Measurements from ENCODE around the gene SELENOM. TPM values are rescaled to one million over a fixed set of nuclear protein-coding genes. Genes with fewer than 3 reads are reported as not detected.

The SELENOM gene
- total RNA-seq, 2 donors from 2014 or later: 453 to 1,695 TPM

GRCh38 chr22:31088233-31088986 lies 19.0 kb downstream of the SELENOM start:
- Histone ChIP-seq H3K27me3 (replicated peaks; ENCODE audit: insufficient read depth) (no peaks in the 10 kb centered on the region), H3K4me1 (ENCODE audit: control insufficient read depth in 1 of 2, low read depth in 2 of 2) (peaks cover 27 to 89% of the 10 kb centered on the region in 2 donors), H3K27ac (peak overlapping the region; percentile 78 to 88), H3K9me3 (no peaks in the 10 kb centered on the region), H3K4me3 (no peak overlapping the region), H3K36me3 (peaks cover 58% of the 10 kb centered on the region)
- TF ChIP-seq CTCF (IDR thresholded peaks at IDR 0.05): no peak
- no peak for DNase-seq (ENCODE audit: low spot score)
- ATAC-seq (ENCODE audit: insufficient number of reproducible peaks, low FRiP score, low read depth): no peak

- Histone ChIP-seq H3K36me3 (peaks cover 57% of the 10 kb centered on the region), H3K27ac (peak overlapping the region; percentile 88 to 92), H3K27me3 (replicated peaks; ENCODE audit: insufficient read depth) (no peaks in the 10 kb centered on the region), H3K4me1 (ENCODE audit: control insufficient read depth in 1 of 2, low read depth in 2 of 2) (peaks cover 25 to 88% of the 10 kb centered on the region in 2 donors), H3K9me3 (no peaks in the 10 kb centered on the region), H3K4me3 (peak overlapping the region; percentile 76)
- ATAC-seq (ENCODE audit: insufficient number of reproducible peaks, low FRiP score, low read depth) (no peak), DNase-seq (ENCODE audit: low spot score) (no peak)
- no peak for TF ChIP-seq CTCF (IDR thresholded peaks at IDR 0.05)
These were observed 19.6 kb downstream of the SELENOM start for GRCh38 chr22:31087744-31088215.

GRCh38 chr22:31086703-31087330 lies 20.6 kb downstream of the SELENOM start:
- Histone ChIP-seq H3K4me3 (peak overlapping the region; percentile 76), H3K36me3 (peaks cover 51% of the 10 kb centered on the region)
- no peak for TF ChIP-seq CTCF (IDR thresholded peaks at IDR 0.05)

GRCh38 chr22:31085928-31086327 lies 21.4 kb downstream of the SELENOM start:
- H3K9me3 ChIP-seq: no peaks in the 10 kb centered on the region
- H3K4me3 ChIP-seq: peak overlapping the region; percentile 76
- H3K4me1 ChIP-seq (ENCODE audit: control insufficient read depth in 1 of 2, low read depth in 2 of 2): peaks cover 23 to 71% of the 10 kb centered on the region in 2 donors
- no peaks in the 10 kb centered on the region for H3K27me3 ChIP-seq (replicated peaks; ENCODE audit: insufficient read depth)
- no peak for TF ChIP-seq CTCF (IDR thresholded peaks at IDR 0.05)
- H3K27ac ChIP-seq: peak overlapping the region; percentile 88 to 92
- no peak for DNase-seq (ENCODE audit: low spot score)
- H3K36me3 ChIP-seq: peaks cover 42% of the 10 kb centered on the region
- no peak for ATAC-seq (ENCODE audit: insufficient number of reproducible peaks, low FRiP score, low read depth)

More at GRCh38 chr22:31086703-31087330, 20.6 kb downstream of the SELENOM start:
- DNase-seq (ENCODE audit: low spot score): no peak
- H3K4me1 ChIP-seq (ENCODE audit: control insufficient read depth in 1 of 2, low read depth in 2 of 2): peaks cover 23 to 80% of the 10 kb centered on the region in 2 donors
- peak overlapping the region; percentile 88 to 92 for H3K27ac ChIP-seq
- H3K27me3 ChIP-seq (replicated peaks; ENCODE audit: insufficient read depth): no peaks in the 10 kb centered on the region
- ATAC-seq (ENCODE audit: insufficient number of reproducible peaks, low FRiP score, low read depth): no peak
- H3K9me3 ChIP-seq: no peaks in the 10 kb centered on the region

- Histone ChIP-seq H3K36me3 (peaks cover 38% of the 10 kb centered on the region), H3K4me3 (peak overlapping the region; percentile 76), H3K4me1 (ENCODE audit: control insufficient read depth in 1 of 2, low read depth in 2 of 2) (peaks cover 23 to 68% of the 10 kb centered on the region in 2 donors), H3K27me3 (replicated peaks; ENCODE audit: insufficient read depth) (no peaks in the 10 kb centered on the region), H3K9me3 (no peaks in the 10 kb centered on the region), H3K27ac (peak overlapping the region; percentile 88 to 92)
- DNase-seq (ENCODE audit: low spot score) (no peak), ATAC-seq (ENCODE audit: insufficient number of reproducible peaks, low FRiP score, low read depth) (no peak)
- no peak for TF ChIP-seq CTCF (IDR thresholded peaks at IDR 0.05)
These were observed 21.9 kb downstream of the SELENOM start for GRCh38 chr22:31085493-31085824.
